GM23248 (cell line): Measurements from ENCODE around the gene CDC73.

Source experiments
- EZH2 ChIP-seq: fragments of 200-600 bp; sonication (generic); IDR thresholded peaks from 2 replicates; pipeline ENCODE4 v1.6.1; 2018; ENCODE audit warnings: antibody characterized with exemption, mild to moderate bottlenecking; ENCODE audit not compliant: insufficient read depth, poor library complexity, severe bottlenecking
- EZH2phosphoT487 ChIP-seq: fragments of 200-600 bp; sonication (generic); IDR thresholded peaks from 2 replicates; pipeline ENCODE4 v1.6.1; 2018; ENCODE audit warnings: antibody characterized with exemption, moderate library complexity, mild to moderate bottlenecking, low read depth; ENCODE audit not compliant: insufficient read depth

- TF ChIP-seq EZH2phosphoT487 (no peak), EZH2 (no peak)
Observed at GRCh38 chr1:193275773-193276172, 153.9 kb downstream of the CDC73 start.
